GM21576 (cell line): ENCODE data around the gene COL7A1.
A peak's percentile ranks its signal among the peaks of the same experiment; 100 is the strongest.

Experiments
- ATAC-seq: cut with Tn5 transposase; IDR thresholded peaks from one replicate; pipeline ENCODE4 v1.9.1; 2021; ENCODE audit warnings: mild to moderate bottlenecking, moderate library complexity; ENCODE audit not compliant: unreplicated experiment

COL7A1 gene

DNA sequence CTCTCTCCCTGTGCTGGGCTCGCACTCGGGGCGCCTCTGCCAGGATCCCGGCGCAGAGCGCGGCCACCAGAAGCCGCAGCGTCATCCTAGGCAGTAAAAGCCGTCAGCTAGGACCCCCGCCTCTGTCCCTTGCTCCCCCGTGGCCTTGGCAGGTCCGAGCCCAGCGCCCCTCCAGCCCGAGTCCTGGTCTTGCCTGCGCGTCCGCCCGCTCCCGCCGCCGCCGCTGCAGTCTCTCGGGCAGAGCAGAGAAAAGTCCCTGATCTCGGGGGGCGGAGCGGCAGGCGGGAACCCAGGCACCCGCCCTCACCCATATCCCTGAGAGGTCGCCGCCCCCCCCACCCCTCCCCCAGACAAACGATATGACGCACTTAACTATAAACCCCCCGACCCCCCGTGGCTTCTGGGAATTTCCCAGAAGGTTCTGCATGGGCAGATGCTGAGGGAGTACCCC is at the start of gene COL7A1:
TSS of gene COL7A1 (minus strand) at position 255 of the 451 bp plus-strand sequence. CDS start at position 85, 170 bp downstream.
- ATAC-seq: no peak

DNA sequence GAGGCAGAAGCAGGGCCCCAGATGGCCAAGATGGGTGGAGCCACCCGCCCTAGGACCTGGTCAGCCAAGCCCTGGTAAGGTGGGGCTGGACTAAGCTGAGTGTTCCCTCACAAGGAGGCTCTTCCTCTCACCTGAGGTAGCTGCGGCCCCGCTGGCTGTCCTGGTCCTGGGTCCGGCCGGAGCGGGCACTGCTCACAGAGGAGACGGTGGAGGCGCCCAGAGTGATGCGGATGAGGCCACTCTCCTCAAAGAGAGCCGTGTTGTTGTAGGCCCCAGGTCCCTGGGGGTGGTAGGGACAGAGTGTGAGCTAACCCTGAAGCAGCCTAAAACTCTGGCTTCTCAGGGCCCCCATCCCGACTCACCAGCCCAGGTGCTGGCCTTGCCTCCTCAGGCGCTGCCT is 47.5 kb upstream of the COL7A1 start:
- ATAC-seq: no peak

DNA sequence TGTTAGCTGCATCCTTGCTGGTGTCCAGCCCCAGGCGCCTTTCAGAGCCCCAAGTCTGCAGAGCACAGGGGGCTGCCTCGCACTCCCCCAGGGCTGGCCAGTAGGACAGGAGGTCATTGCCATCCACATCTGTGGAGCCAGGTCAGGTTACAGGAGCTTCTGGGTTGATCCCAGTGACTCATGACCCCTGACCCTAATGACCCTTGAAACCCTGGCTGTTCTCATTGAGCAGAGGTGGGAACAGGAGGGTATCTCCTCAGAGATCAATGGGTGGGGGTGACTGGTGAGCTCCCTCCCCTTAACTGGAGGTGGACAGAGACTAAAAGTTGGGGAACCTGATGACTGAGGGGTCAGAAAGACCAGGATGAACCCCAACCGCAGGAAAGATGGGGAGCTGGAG is 46.3 kb upstream of the COL7A1 start:
- ATAC-seq: no peak

GRCh38 chr3:48639944-48640606 is 44.9 kb upstream of the COL7A1 start:
- no peak for ATAC-seq

DNA sequence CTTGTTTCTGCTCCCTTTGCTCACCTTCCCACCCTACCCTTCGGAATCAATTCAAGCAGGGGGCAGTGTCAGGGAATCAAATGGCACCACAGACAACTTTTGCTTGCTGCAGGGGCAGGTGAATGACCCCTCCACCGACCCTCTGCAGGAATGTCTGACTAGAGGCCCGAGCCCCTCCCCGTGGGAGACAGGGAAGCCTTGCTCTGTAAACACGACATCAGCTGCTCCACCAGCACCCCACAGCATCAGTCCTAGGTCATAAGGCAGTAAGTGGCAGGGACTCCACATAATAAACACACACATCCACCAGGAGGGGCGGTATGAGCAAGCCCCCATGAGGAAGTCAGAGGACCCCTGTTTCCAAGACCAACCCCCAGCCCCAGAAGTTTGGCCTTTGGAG is 42.2 kb upstream of the COL7A1 start:
- no peak for ATAC-seq

- no peak for ATAC-seq
Observed at GRCh38 chr3:48636149-48636655, 41.1 kb upstream of the COL7A1 start.

DNA sequence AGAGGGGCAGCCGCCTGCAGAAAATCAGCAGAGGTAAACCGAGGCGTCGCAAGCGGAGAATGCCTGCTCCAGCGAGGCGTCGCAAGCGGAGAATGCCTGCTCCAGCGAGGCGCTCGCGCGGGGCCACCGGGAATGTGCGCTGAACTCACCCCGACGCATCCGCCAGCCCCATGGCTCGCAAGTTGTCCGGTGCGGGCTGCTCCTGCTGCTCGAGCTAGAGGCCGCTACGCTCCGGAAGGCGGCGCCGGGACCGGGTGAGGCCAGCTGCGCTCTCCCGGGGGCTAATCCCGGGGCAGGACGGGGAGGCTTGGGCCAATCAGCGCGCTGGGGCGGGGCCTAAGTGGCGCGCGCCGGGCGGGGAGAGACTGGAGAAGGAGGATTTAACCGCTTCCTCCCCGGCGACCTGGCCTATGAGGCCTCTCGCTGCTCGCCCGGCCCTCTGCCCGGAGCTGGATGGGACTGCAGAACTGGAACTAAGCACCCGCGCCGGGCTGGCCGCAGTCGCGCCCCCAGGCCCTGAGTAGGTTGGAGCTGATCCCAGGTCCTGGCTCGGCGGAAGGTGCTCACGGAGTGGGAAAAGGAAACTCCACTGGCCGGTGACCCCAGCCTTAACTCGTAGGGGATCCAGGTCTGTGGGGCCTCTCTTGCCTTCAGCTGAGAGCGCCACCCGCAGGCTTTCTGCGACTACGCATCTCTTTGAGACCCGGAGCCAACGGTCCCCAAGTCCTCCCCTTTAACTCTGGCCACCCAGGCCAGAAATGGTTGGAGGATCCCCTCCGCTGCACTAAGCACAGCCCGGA is 40.3 kb upstream of the COL7A1 start, which contains the start of gene SLC26A6:
TSS of gene SLC26A6 (minus strand) at position 240 of the 800 bp plus-strand sequence. CDS start at position 172, 68 bp downstream.
- peak; percentile 86 for ATAC-seq

DNA sequence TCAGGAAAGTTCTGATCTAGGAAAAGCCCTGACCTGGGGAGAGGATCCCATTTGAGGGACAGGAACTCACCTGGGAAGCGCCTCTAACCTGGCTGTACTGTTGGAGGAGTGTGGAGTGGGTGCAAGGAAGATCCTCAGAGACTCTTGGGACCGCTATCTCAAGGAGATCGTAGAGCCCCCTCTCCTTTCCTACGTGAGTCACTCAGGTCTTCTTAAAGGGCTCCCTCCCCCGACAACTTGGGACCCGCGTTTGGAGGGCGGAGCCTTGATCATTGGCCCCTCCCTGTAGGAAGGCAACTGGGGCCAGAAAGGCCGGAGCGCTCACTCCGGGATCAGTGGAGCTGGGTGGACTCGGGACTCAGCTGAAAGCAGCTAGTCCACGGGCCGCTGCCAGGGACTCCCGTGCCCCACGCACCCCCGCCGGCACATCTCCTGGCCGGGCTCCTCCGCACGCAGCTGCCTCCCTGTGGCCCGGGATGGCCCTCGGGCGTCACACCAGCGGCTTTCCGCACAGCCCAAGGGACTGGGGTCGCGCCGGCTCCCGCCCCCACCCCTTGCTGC is 39.6 kb upstream of the COL7A1 start:
- no peak for ATAC-seq

DNA sequence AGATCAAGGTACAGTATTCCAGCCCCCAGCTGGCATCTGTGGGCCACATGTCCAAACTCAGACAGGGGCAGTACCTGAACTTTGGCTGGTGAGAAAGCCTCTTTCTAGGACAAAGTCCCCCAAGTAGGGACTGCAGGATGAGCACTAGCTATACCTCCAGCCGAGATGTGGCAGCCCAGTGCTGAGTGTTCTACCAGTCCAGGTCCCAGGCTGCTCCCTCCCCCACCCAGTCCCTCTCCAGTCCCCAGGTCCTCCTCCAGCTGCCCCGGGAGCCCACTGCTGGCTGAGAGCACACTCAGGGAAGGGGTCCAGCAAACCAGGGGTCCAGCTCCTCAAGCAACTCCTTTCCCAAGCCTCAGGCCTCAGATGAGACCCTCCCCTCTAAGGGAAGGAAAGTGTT is 38.6 kb upstream of the COL7A1 start:
- ATAC-seq: no peak

- no peak for ATAC-seq
Observed at GRCh38 chr3:48633256-48633655, 38.1 kb upstream of the COL7A1 start.

- ATAC-seq: no peak
Observed at GRCh38 chr3:48631516-48632448, 36.7 kb upstream of the COL7A1 start.

GRCh38 chr3:48630833-48631232 is 35.7 kb upstream of the COL7A1 start:
- no peak for ATAC-seq

GRCh38 chr3:48630407-48630806 is 35.3 kb upstream of the COL7A1 start:
- no peak for ATAC-seq

- ATAC-seq: no peak
Observed at GRCh38 chr3:48629894-48630293, 34.8 kb upstream of the COL7A1 start.

DNA sequence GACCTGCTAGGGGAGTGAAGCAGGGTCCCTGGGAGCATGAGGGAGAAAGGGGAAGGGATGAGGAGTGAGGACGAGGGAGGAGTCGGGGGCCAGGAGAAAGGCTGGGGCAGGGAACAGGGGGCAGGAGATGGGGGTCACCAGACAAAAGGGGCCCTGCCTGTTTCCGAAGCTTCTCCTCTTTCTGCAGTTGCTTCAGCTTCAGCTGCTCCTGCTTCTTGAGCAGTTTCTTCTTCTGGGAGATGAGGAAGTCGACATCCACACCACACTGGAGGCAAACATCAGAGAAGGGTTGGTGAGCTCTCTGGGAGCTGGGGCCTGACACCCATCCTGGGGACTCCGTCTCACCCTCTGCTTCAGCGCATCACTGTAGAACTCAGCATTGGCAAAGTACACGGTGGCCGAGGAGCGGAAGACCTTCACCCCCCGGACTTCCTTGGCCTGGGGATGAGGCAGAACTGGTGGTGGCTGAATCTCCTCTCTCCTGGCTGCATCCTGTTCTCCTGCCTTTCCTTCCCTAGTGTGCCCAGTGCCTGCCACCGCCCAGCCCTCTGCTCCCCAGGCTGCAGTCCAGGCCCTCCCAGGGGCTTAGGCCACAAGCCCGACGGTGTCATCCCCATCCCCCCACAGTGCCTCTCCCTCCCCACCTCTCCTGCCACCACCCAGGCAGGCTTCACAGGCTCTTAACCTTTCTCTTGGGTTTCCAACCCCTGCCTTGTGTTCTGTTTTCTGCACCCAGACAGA is 33.3 kb upstream of the COL7A1 start:
- no peak for ATAC-seq

- ATAC-seq: no peak
Observed at GRCh38 chr3:48625600-48625999, 30.5 kb upstream of the COL7A1 start.

DNA sequence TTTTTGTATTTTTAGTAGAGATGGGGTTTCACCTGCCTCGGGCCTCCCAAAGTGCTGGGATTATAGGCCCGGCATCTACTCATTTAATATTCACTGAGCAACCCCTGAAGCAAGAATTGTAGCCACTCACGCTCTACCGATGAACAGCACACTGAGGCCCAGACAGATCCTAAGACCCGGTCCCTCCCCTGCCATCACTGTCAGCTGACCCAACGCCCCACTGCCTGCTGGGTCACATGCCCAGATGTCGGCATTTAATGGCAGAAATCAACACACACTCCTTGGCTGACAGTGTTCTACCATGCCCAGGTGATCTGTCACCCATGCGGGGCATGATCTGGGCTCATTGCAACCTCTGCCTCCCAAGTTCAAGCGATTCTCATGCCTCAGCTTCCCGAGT is 29.6 kb upstream of the COL7A1 start:
- no peak for ATAC-seq

DNA sequence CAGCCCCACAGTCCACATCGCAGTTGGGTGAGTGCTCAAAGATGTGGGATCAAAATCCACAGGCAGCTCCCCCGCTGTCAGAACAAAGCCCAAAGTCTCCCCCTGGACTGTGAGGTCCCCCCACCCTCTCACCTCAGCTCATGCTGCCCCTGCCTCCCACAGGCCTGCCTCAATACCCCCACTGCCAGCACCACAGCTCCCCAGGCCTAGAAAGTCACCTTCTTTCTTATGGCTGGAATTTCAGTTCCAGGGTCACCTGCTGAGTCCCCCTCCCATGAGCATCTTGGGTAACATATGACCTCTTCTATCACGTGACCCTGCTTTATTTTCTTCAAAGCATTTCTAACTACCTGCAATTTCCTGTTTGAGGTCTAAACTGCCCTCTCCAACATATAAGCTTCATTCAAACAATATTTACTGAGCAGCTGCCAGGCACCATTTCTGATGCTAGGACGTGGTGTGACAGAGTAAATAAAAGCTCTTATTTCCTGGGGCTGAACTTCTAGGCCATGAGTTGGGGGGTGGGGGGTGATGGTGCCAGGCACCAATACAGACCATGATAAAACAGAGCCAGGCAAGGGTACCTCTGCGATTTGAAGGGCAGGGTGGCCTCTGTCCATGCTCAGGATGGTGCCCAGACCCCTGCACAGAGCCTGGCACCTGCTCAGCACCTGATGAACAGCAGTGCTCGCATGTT is 28.9 kb upstream of the COL7A1 start:
- no peak for ATAC-seq

DNA sequence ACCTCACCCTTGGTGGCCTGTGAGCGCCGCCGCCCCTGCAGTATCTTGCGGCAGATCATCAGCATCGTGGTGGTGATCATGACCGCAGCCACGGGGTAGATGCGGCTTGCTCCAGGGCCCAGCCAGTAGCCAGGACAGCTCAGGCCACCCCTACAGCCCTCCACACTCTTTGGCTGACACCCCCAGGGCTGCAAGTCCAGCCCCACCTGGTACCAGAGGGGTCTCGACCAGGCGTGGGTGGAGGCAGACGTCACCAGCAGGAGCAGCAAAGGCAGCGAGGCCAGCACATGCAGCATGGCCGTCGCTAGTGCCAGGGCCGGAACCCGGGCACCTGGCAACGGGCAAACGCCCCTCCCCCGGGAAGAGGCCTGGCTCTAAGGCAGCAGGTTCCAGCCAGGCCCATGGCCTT is 26.3 kb upstream of the COL7A1 start, which contains the start of gene TMEM89:
TSS of gene TMEM89 (minus strand) at position 309 of the 409 bp plus-strand sequence. CDS start at position 296, 13 bp downstream.
- ATAC-seq: no peak
